ENCODE results near the gene UPK1A.

The UPK1A gene

DNA sequence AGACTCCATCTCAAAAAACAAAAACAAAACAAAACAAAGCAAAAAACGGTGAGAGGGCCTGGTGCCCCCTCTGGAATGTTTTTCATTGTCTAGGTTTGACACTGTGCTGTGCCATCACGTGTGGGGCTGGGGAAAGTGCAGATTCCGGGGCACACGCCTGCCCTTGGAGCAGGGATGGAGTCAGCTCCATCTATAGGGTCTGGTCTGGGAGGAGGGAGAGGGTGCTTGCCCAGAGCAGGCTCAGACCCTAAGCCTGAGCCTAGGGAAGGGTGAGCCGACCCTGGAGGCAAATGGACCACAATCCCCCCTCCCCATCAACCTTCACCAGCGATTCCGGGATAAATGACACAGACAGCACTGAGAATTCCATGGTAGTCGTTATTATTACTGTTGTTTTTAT is 27.1 kb downstream of the UPK1A start:
- no peak for DNase-seq

DNA sequence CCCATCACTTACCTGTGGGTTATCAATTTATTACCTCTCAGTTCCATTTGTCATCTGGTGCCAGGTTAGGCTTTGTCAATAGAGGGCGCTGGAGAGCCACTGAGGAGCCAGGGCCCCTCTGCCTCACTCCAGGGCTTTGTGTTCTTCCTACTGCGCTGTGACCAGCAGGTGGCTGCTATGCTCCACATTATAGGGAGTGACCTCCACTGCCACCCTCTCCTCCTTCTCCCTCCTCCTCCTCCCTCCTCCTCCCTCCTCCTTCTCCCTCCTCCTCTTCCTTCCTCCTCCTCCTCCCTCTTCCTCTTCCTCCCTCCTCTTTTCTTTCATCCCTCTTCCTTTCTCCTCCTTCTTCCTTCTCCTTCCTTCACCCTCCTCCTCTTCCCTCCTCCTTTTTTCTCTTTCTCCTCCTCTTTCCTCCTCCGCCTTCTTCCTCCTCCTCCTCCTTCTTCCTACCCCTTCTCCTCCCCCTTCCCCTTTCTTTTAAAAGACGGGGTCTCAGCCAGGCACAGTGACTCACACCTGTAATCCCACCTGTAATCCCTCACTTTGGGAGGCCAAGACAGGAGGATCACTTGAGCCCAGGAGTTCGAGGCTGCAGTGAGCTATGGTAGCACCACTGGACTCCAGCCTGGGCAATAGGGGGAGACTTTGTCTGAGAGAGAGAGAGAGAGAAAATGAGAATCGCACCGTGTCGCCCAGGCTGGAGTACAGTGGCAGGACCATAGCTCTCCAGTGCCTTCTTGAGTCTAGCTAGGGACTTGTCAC is 27.7 kb downstream of the UPK1A start:
- peak; percentile 83 for DNase-seq

DNA sequence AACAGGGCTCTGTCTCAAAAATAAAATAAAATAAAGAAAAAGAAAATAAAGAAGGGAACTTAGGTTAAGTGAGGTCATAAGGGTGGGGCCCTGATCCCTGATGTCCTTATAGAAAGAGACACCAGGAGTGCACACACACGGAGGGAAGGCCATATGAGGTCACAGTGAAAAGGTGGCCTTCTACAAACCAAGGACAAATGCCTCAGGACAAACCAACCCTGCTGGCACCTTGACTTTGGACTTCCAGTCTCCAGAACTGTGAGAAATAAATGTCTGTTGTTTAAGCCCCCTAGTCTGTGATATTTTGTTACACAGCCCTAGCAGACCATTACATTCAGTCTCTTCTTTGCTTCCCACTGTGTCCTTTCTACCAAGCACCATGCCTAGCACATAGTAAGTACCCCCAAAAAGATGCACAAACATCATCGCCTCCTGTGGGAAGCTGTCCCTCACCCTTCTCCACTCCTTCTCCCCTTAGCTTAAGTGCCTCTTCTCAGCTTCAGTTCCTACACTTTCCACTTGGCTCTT is 29.6 kb downstream of the UPK1A start:
- no peak for DNase-seq

DNA sequence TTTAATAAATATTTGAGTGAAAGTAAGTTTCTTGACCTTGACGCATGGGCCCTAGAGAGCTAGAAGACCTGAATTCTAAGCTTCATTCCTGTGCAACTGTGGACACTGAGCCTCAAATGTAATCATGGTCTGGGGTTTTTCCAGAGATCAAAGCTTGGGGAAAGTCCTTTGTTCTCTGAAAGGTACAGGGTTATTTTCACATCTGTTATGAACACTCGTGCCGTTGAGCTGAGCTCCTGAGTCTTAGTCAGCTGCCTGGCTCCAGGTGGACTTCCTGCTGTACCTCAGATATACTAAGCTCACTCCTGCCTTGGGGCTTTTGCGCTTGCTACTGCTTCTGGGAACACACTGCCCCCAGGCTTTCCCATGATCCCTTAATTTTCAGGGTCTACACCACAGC is 30.5 kb downstream of the UPK1A start:
- DNase-seq, result no peak

DNA sequence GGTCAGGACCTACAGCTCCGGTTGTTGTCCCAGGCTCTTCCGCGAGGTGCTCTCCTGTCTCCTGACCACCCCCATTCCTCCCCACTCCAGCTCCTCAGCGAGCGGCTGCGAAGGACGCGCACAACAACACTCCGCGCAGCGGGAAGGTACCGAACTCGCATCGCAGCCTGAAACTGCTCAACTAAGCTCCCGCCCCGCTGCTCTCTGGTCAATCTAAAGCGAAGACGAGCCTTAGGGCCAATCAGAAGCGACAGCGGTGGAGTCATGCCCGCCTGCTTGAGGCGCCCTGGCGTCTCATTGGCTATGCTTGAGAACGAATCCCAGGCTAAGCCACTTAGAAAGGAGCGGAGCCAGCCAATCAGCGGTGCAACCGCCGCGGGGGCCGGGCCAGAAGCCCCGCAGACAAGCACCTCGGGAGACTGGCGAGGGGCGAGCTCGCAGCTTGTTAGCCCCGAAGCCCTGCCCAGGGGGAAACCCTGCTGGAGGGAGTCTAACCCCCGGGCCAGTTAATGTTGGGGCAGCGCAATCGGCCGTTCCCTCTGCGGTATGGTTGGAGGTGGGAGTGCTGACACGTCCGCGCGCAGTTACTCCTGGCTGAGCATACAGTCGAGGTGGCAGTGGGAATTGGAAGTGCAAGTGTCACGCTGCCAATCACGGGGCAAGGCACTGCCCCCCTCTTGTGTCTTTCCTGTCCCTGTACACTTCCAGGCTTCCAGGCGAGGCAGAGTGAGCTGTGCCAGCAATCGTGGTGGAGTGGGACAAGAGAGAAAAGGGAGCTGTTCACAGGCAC is 36.1 kb downstream of the UPK1A start:
- peak; percentile 96 for DNase-seq

DNA sequence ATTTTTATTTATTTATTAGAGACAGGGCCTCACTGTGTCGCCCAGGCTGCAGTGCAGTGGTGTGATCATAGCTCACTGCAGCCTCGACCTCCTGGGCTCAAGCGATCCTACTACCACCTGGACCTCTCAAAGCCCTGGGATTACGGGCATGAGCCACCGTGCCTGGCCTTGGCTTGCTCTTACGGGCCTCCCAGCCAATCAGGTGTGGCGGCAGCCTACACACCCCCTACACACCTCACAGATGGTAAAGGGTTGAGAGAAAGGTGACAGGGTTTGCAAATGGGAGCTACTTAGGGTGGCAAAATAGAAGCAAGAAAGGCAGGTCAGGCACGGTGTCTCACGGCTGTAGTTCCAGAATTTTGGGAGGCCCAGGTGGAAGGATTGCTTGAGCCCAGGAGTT is 37.0 kb downstream of the UPK1A start:
- DNase-seq, result no peak

DNA sequence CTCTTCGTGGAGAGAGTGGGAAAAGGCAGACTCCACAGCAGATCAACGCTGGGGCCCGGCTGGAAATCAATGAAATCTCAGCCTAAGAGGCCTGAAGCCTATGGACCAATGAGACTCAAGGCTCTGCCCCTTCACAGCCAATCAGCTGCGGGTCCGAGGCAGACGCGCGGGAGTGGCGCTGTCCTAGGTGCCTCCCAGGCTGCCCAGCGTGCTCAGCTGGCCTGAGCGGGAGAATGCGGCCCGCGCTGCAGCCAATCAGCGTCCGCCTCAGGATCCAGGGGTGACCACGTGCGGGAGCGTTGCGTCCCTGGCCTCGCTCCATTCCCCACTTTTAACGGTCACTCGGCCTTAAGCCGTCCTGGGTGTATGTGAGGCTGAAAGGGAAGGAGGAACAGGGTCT is 37.9 kb downstream of the UPK1A start, which contains the start of gene ZBTB32:
ZBTB32 (plus strand) TSS at position 341 of the 400 bp plus-strand sequence. CDS start 10,069 bp downstream, outside the sequence.
- DNase-seq, result peak; percentile 51

DNA sequence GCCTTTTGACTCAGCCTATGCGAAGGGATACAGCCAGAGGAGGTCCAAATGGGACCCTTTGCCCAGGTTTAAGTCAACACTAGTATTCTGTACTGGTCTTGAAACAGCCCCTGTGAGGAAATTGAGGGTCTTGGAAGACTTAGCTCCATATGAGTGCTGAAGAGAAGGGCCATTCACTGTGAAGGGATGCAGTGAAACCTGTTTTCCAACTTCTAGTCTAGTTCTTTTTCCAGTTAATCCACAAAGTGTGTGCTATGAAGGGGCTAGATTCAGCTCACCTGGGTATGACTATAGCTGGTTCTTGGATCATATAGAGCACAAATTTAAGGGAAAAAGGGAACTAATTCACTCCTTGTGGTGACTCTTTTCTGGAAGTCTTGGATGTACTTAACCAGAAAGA is 42.1 kb downstream of the UPK1A start:
- no peak for DNase-seq

DNA sequence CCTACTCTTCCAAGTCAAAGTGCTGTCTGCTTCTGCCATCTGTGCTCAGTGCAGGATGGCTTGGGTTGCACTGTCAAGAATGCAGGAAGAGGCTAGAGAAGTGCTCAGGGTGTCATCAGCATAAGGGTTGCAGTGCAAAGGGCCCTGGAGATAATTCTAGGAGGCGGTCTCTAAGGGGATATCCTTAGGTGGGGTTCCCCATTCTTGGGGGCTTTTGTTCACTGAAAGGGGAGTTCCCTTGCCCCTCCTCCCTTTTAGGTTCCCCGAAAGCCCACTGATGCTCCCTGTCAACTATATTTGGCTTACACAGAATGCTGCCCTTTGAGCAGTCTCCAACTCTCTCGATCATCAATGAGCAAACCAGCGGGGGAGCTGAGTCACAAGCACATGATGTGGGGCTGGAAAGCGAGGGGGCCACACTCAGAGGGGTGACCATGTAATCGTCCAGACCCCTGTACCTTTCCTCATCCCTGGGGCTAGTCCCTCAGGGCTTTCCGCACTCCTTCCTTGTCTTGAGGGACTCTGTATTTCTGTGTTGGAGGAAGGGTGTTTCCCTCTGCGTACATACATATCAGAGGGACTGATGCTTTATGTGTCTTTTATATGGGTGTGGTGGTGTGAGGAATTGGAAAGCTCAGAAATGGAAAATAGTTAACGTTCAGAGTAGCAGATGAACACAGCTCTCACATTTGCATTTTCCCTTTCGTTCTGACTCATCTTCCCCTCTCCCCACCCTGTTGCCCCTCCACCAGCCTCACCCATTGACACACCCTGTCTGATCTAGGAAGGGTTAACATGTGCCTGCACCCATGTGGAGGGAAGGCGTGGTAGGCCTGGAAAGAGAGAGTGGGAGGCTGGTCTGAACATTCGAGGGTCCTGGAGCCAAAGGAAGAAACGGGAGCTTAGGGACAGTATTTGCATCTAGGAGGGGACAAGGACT is 44.7 kb downstream of the UPK1A start:
- no peak for DNase-seq

DNA sequence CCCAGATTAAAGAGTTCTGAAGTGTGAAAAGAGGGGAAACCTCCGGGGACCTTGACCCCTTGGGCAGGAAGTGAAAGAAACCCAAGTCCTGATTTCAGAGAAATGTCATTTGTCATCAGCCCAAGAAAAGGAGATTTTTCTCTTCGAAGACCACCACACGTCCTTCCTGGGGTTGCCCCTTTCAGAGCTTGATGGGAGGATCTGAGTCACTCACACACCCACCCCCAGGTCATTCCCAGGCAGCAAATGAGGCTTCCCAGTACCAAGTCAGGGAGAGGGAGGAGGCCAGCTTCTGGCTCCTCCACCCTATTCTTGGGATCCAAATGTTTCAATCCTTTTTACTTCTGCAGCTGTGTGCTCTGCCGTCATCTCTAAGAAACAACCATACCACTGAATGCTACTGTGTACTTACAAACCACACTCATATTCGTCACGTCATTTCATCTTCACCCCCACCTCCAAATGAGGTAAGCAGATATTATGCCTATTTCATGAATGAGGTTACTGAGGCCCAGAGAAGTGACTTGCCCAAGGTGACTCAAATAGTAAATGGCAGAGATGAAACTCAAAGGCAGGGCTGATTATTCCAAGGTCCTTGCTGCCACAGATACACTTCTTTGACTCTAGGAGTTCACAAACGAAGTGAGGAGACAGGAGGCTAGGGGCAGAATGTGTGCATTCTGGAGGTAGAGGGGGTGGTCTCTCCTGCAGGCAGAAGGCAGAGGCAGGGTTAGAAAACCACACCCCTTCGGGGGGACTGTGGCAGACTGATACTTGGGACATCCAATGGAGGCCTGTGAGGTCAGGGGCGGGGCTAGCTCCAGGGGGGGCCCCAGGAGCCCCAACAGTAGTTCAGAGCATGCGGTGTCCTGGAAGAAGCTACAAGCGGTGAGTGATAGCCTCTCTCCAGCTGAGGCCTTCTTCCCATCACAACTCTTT is 46.5 kb downstream of the UPK1A start:
- DNase-seq, result no peak

DNA sequence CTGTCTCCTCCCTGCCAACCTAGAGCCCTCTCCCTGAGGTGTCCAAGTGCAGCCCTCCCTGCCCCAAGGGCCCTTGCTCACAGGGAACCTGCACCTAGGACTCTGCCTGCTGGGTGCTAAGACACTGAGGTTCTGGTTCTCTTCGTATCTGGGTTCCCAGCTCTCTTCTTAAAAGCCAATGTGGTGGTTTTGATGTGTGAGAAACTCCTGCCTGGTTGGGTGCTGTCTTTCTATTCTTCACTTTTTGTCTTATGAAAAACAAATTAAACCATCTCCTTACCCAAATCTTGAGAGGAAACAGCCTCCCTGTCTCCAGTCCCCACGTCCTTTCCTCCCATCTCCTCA is 47.2 kb downstream of the UPK1A start:
- DNase-seq, result no peak

DNA sequence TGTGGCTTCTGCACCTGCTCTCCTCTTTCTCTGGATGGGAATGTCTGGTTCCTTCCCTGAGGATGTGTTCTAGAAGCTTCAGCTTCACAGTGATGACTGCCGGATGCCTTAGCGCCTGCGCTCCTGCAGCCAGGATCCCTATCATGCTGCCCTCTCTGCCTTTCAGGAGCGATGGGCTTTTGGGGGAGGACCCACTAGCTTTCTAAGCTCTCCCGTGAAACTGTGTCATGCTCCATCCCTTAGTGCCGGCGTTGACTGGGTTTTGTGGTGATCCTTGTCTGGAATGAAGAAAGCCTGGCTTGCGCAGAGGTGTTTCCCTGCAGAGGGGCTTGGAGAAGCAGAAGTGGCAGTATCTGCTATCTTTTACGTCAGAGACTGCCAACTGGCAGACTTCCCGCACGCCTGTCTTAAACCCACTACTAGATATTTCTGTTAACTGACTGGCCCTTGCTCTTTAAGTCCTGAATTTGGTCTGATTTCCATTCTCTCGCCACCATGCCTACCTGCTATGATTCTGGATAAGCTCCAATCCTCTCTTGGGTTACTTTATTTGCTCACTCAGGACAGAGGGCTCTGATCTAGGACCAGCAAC is 47.7 kb downstream of the UPK1A start:
- no peak for DNase-seq

DNA sequence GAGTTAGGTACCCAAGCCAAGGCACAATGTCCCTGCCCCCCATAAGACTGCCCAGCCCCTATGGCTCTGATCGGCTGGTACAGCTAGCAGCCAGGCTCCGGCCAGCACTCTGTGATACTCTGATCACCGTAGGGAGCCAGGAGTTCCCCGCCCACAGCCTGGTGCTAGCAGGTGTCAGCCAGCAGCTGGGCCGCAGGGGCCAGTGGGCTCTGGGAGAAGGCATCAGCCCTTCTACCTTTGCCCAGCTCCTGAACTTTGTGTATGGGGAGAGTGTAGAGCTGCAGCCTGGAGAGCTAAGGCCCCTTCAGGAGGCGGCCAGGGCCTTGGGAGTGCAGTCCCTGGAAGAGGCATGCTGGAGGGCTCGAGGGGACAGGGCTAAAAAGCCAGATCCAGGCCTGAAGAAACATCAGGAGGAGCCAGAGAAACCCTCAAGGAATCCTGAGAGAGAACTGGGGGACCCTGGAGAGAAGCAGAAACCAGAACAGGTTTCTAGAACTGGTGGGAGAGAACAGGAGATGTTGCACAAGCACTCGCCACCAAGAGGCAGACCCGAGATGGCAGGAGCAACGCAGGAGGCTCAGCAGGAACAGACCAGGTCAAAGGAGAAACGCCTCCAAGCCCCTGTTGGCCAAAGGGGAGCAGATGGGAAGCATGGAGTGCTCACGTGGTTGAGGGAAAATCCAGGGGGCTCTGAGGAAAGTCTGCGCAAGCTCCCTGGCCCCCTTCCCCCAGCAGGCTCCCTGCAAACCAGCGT is 48.5 kb downstream of the UPK1A start:
- no peak for DNase-seq

DNA sequence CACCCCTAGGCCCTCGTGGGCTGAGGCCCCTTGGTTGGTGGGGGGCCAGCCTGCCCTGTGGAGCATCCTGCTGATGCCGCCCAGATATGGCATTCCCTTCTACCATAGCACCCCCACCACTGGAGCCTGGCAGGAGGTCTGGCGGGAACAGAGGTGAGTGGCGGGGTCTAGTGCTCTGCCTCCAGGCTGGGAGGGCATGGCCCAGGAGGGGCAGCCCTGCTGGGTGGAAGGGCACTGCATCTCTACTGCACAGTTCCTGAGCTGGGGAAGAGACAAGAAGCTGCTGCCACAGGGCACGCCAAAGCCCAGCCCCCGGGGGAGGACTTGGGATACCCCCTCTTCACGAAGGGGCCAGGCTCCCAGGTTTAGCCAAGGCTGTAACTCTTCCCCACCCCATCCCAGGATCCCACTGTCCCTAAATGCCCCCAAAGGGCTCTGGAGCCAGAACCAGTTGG is 49.1 kb downstream of the UPK1A start:
- DNase-seq, result no peak

DNA sequence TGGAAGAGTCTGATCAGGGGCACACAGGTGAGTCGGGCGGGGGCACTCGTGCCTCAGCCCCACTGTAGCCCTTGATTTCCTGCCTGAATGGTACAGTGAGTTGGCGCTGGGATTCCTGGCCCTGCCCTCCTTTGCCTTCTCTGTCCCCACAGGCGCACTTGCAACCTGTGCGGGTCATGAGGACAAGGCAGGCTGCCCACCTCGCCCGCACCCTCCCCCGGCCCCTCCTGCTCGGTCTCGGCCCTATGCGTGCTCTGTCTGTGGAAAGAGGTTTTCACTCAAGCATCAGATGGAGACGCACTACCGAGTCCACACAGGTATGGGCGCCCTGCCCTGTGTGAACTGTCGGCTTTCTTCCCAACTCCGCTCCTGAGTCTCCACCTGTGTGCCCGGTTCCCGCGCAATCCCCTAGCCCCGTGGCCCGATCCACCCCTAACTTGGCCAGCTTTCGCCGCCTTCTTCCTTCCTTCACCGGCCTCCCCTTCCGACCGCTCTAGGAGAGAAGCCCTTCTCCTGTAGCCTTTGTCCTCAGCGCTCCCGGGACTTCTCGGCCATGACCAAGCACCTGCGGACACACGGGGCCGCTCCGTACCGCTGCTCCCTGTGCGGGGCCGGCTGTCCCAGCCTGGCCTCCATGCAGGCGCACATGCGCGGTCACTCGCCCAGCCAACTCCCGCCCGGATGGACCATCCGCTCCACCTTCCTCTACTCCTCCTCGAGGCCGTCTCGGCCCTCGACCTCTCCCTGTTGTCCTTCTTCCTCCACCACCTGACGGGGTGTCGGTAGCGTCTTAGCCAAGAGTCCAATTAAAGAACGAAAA is 49.9 kb downstream of the UPK1A start:
- DNase-seq, result no peak

DNA sequence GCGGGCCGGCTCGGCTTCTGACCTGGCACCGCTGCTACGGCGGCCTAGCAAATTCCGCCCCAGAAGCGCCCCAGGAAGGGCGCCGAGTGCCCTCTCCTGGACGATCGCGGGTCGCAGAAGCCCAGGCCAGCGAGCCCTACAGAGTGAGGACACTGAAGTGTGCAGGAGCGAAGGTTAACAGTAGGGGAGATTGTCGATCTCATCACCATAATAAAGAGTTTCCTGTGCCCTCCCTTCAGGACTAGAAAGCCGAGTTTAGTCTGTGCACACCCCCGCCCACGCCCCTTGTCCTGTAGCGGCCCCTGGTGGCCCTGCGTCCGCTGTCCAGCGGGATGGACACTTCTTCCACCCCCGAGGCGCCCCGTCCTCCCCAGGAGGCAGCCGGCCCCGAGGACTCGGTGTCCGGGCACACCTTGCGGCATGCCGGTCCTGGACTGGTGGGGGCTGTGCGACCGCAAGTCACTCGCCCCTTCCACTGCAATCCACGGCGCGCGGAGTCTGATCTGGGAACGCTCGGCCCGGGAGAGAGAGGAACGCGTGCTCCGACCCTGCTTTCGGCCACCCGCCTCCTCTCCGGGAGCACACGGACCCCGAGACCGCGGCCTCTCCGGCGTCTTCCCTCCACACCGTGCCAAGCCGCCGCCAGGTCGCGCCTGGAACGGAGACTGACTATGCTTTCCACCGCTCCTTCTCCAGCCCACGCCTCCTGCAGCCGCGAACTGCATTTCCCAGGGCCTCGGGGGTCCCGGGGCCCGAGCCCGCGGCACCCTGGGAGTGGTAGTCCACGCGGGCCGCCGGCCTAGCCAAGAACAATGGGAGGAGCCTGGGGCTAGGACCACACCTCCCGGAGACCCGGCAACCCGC is 50.7 kb downstream of the UPK1A start:
- peak; percentile 99 for DNase-seq

DNA sequence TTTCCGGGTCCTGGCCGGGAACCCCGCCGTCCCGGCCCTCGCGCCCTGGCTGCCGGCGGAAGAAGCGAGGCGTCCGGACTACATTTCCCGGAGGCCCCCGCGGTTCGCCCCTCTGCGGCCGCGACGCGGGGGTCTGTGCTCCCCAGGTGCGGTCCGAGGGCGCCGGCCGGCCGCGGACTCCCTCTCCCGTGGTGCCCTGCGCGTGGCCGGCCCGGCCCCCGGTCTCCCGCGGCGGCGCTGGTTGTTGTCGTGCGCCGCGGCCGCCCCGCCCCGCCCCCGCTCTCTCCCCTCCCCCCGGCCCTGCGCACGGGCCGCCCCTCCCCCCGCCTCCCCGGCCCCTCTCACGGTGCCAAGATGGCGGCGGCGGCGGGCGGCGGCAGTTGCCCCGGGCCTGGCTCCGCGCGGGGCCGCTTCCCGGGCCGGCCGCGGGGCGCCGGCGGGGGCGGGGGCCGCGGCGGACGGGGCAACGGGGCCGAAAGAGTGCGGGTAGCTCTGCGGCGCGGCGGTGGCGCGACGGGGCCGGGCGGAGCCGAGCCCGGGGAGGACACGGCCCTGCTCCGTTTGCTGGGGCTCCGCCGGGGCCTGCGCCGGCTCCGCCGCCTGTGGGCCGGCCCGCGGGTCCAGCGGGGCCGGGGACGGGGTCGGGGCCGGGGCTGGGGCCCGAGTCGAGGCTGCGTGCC is 51.5 kb downstream of the UPK1A start, which contains the start of gene KMT2B:
KMT2B (plus strand) TSS at position 339 of the 680 bp plus-strand sequence; CDS start at position 355, 16 bp downstream.
- no peak for DNase-seq
